Naive thymus-derived CD4-positive, alpha-beta T cell (primary cell): ENCODE measurements around the gene C1orf159. TPM values are rescaled to one million over a fixed set of nuclear protein-coding genes. Genes with fewer than 3 reads are reported as not detected.
"Not testable (repeated sequence)": the region's sequence is repeated elsewhere in the genome, so short reads cannot be mapped to it uniquely, and the experiment has no call there.

Experiments used
- ATAC-seq: fragments of 150-1000 bp; cut with Tn5 transposase; 2 replicates; pipeline ENCODE4 v1.10.0; 2021; ENCODE audit warnings: mild to moderate bottlenecking, moderate library complexity
- CTCF ChIA-PET: fragments of 350-600 bp; sonication (Branson Sonifier 250); formaldehyde crosslinking; loops from one replicate; lab custom pipeline; 2021; ENCODE audit warnings: antibody characterized with exemption; lab: Charles Lee
- POLR2A ChIA-PET: fragments of 350-600 bp; sonication (Branson Sonifier 250); formaldehyde crosslinking; loops from one replicate; lab custom pipeline; 2021; ENCODE audit warnings: antibody characterized with exemption, inconsistent platforms; lab: Charles Lee
- DNase-seq, 9 donors: peaks; one replicate each; pipeline versions ENCODE4 v3.0.0 to v3.0.0-alpha.2; 2020 to 2022; ENCODE audit warnings: mixed read lengths in 1 of 9
- H3K27ac ChIP-seq: one replicate; pipeline ENCODE4 v1.7.0; 2013; ENCODE audit warnings: mild to moderate bottlenecking, low read depth, low read length, moderate library complexity
- H3K27me3 ChIP-seq, 2 donors: one replicate each; pipeline ENCODE4 v1.7.0; 2013; ENCODE audit warnings: low read length in 2 of 2, mild to moderate bottlenecking in 2 of 2, moderate library complexity in 2 of 2; ENCODE audit not compliant: control insufficient read depth in 2 of 2, insufficient read depth in 2 of 2
- H3K36me3 ChIP-seq, 3 experiments: 1 replicate in 2 of 3; 2 replicates in 1 of 3; pipeline ENCODE4 v1.7.0; 2013; ENCODE audit warnings: low read length in 3 of 3, mild to moderate bottlenecking in 3 of 3, moderate library complexity in 1 of 3; ENCODE audit not compliant: insufficient read depth in 3 of 3, control insufficient read depth in 2 of 3
- H3K4me1 ChIP-seq, 2 donors: one replicate each; pipeline ENCODE4 v1.7.0; 2013; ENCODE audit warnings: low read length in 2 of 2, mild to moderate bottlenecking in 2 of 2, moderate library complexity in 1 of 2; ENCODE audit not compliant: control insufficient read depth in 2 of 2, insufficient read depth in 2 of 2
- H3K4me3 ChIP-seq: 2 replicates; pipeline ENCODE4 v1.7.0; 2013; ENCODE audit warnings: mild to moderate bottlenecking, low read length
- H3K9me3 ChIP-seq, 3 experiments: 1 replicate in 2 of 3; 2 replicates in 1 of 3; pipeline ENCODE4 v1.7.0; 2013; ENCODE audit warnings: low read length in 3 of 3; ENCODE audit not compliant: control insufficient read depth in 2 of 3
- H3K27ac Mint-ChIP-seq, 9 donors: one replicate each; pipeline ENCODE4 v1.8.0; 2020 to 2022; ENCODE audit warnings: mixed read lengths in 9 of 9, mild to moderate bottlenecking in 8 of 9, moderate library complexity in 5 of 9, inconsistent platforms in 2 of 9
- H3K27me3 Mint-ChIP-seq, 5 donors: one replicate each; pipeline ENCODE4 v1.8.0; 2021 to 2022; ENCODE audit warnings: mixed read lengths in 5 of 5, mild to moderate bottlenecking in 1 of 5
- H3K36me3 Mint-ChIP-seq, 5 donors: one replicate each; pipeline ENCODE4 v1.8.0; 2020 to 2022; ENCODE audit warnings: mixed read lengths in 5 of 5, mild to moderate bottlenecking in 3 of 5, inconsistent platforms in 1 of 5
- H3K4me1 Mint-ChIP-seq, 7 donors: one replicate each; pipeline ENCODE4 v1.8.0; 2020 to 2022; ENCODE audit warnings: mixed read lengths in 7 of 7, mild to moderate bottlenecking in 3 of 7, inconsistent platforms in 1 of 7
- H3K4me3 Mint-ChIP-seq, 10 donors: one replicate each; pipeline ENCODE4 v1.8.0; 2020 to 2022; ENCODE audit warnings: mild to moderate bottlenecking in 10 of 10, mixed read lengths in 10 of 10, moderate library complexity in 6 of 10, inconsistent platforms in 2 of 10
- H3K9me3 Mint-ChIP-seq, 11 donors: one replicate each; pipeline ENCODE4 v1.8.0; 2020 to 2022; ENCODE audit warnings: mixed read lengths in 11 of 11, mild to moderate bottlenecking in 4 of 11, inconsistent platforms in 1 of 11, moderate library complexity in 1 of 11
- intact Hi-C, 2 donors: fragments of 100-400 bp; cut with micrococcal nuclease; formaldehyde crosslinking; loops; one replicate each; pipeline ENCODE4 v1.15.1; 2023
- polyA plus RNA-seq, 2 donors: library from polyadenylated mRNA; unstranded; fragments of 300-500 nt; fragmentation: Illumina TruSeq; gene quantifications; one replicate each; pipeline ENCODE4 v1.2.3, GENCODE V29; 2021
- total RNA-seq, 6 experiments: library from RNA in 5 of 6; stranded (reverse) in 5 of 6; gene quantifications; 1 replicate in 5 of 6; 2 replicates in 1 of 6; pipeline ENCODE4 v1.2.3 and lab custom pipeline; 2021 to 2026

C1orf159 gene
- total and polyA plus RNA-seq, 7 experiments from 2014 or later: 6.4 to 21.9 (median 19.2) TPM

DNA sequence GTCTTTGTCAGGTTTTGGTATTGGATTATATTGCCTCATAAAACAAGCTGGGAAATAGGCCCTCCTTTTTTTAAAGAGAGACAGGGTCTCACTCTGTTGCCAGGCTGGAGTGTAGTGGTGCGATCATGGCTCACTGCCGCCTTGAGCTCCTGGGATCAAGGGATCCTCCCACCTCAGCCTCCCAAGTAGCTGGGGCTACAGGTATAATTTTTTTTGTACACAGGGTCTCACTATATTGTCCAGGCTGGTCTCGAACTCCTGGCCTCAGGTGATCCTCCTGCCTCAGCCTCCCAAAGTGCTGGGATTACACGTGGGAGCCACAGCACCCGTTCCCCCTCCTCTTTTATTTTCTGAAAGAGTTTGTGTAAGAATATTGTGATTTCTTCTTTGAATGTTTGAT lies 19.8 kb downstream of the C1orf159 start:
- POLR2A ChIA-PET, intact Hi-C loops, CTCF ChIA-PET: not testable (repeated sequence)

DNA sequence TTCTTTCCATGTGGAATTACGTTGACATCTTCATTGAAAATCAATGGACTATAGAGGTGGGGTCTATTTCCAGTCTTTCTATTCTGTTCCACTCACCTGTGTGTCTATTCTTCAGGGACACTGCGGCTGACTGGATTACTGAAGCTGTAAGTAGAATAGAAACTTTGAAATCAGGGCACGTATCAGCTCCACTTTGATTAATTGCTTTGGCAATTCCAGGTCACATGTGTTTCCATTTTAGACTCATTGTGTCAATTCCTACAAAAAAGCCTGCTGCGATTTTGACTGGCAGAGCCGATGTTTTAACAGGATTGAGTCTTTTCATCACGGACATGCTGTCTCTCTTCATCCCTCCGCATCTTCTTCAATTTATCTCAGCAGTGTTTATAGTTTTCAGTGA lies 20.9 kb downstream of the C1orf159 start:
- no peak overlapping the region for H3K4me3 ChIP-seq
- no peaks in the 10 kb centered on the region for H3K36me3 ChIP-seq
- POLR2A ChIA-PET: no interaction called here
- intact Hi-C loops: no loop called here
- Mint-ChIP-seq H3K4me1 (peaks cover 9 to 25% (median 15%) of the 10 kb centered on the region in 7 donors), H3K27me3 (peaks cover 0 to 12% (median 0%) of the 10 kb centered on the region in 5 donors), H3K36me3 (peaks cover 0 to 26% (median 3%) of the 10 kb centered on the region in 5 donors), H3K27ac (no peak overlapping the region), H3K4me3 (no peak overlapping the region), H3K9me3 (peaks cover 0 to 18% (median 5%) of the 10 kb centered on the region in 11 donors)
- no peaks in the 10 kb centered on the region for H3K9me3 ChIP-seq
- peaks cover 0 to 10% of the 10 kb centered on the region in 2 donors for H3K4me1 ChIP-seq
- CTCF ChIA-PET: no interaction called here
- no peaks in the 10 kb centered on the region for H3K27me3 ChIP-seq
- no peak overlapping the region for H3K27ac ChIP-seq
- DNase-seq (no peak), ATAC-seq (no peak)

More for the DNA sequence above, 19.8 kb downstream of the C1orf159 start:
- peaks cover 13 to 33% (median 21%) of the 10 kb centered on the region in 7 donors for H3K4me1 Mint-ChIP-seq
- not testable (repeated sequence) for H3K4me3 Mint-ChIP-seq, H3K36me3 ChIP-seq, H3K27me3 ChIP-seq, DNase-seq, H3K27ac ChIP-seq, H3K9me3 ChIP-seq, H3K27ac Mint-ChIP-seq, H3K4me3 ChIP-seq, ATAC-seq
- H3K4me1 ChIP-seq: peaks cover 0 to 10% of the 10 kb centered on the region in 2 donors
- peaks cover 0 to 21% (median 8%) of the 10 kb centered on the region in 11 donors for H3K9me3 Mint-ChIP-seq
- peaks cover 0 to 12% (median 0%) of the 10 kb centered on the region in 5 donors for H3K27me3 Mint-ChIP-seq
- H3K36me3 Mint-ChIP-seq: peaks cover 4 to 30% (median 6%) of the 10 kb centered on the region in 5 donors

DNA sequence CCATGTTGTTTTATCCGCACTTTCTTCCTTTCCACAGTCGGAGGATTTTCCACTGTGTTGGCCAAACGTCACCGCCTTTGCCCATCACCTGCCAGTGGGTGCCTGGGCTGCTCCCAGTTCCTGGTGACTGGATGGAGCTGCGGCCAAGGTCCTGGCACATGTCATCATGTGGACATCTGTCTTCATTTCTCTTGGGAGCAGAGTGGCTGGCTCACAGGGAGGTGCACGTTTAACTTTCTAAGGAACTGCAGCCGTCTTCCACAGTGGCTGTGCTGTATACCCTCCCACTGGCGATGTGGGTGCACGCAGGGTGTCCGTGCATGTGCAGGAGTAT lies 22.3 kb downstream of the C1orf159 start:
- Mint-ChIP-seq H3K27me3 (peaks cover 0 to under 1% (median 0%) of the 10 kb centered on the region in 5 donors), H3K4me3 (no peak overlapping the region), H3K9me3 (peaks cover 0 to 6% (median 0%) of the 10 kb centered on the region in 11 donors), H3K27ac (no peak overlapping the region), H3K4me1 (peaks cover 0 to 11% (median 2%) of the 10 kb centered on the region in 7 donors), H3K36me3 (peaks cover 0 to 13% (median 3%) of the 10 kb centered on the region in 5 donors)
- no peak overlapping the region for H3K4me3 ChIP-seq
- intact Hi-C loops: no loop called here
- no peaks in the 10 kb centered on the region for H3K9me3 ChIP-seq
- H3K4me1 ChIP-seq: peaks cover 0 to 8% of the 10 kb centered on the region in 2 donors
- ATAC-seq (no peak), DNase-seq (no peak)
- CTCF ChIA-PET: no interaction called here
- no peaks in the 10 kb centered on the region for H3K36me3 ChIP-seq
- no peak overlapping the region for H3K27ac ChIP-seq
- POLR2A ChIA-PET: interaction anchor here (0.6 kb wide), 1 partner anchor 173 kb away, joined by 3 read pairs; no protein-coding TSS in a partner anchor
- H3K27me3 ChIP-seq: no peaks in the 10 kb centered on the region

DNA sequence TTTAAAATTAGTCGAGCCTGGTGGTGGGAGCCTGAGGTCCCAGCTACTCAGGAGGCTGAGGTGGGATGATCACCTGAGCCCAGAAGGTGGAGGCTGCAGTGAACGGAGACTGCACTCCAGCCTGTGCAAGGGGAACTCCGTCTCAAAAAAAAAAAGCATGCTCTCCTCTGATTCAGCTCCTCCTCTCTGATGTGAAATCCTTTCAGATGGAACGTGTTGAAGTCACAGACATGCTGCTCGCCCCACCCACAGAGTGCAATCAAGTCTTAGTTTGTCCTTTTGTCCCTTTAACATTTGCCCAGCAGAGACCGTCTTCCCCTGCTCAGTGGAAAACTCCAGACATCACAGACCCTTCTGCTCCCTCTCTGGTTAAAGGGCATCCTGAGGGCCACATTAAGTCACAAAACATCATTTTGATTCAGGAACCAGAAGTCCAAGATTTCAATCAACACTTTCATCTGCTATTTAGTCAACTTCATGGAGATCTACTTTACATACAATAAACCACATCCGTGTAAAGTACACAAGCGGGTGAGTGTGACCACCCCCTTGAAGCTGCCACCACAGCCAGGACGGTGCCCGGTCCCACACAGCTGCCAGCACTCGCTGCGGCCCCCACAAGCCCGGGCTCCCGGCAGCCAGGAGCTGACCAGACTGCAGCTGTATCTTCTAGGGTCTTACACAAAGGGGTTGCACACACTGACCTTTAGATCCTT lies 22.8 kb downstream of the C1orf159 start:
- POLR2A ChIA-PET: no interaction called here
- peaks cover 0 to 5% (median 0%) of the 10 kb centered on the region in 7 donors for H3K4me1 Mint-ChIP-seq
- DNase-seq (no peak), ATAC-seq (no peak)
- no peak overlapping the region for H3K4me3 Mint-ChIP-seq
- Histone ChIP-seq H3K27ac (no peak overlapping the region), H3K4me3 (no peak overlapping the region), H3K36me3 (no peaks in the 10 kb centered on the region), H3K27me3 (no peaks in the 10 kb centered on the region), H3K4me1 (peaks cover 0 to 3% of the 10 kb centered on the region in 2 donors), H3K9me3 (no peaks in the 10 kb centered on the region)
- no peaks in the 10 kb centered on the region for H3K27me3 Mint-ChIP-seq
- intact Hi-C loops: no loop called here
- H3K9me3 Mint-ChIP-seq: peaks cover 0 to 6% (median 0%) of the 10 kb centered on the region in 11 donors
- CTCF ChIA-PET: interaction anchor here (0.7 kb wide), 1 partner anchor 29 kb away, joined by 3 read pairs; no protein-coding TSS in a partner anchor
- peak overlapping the region in 1 of 9 donors; percentile 17 for H3K27ac Mint-ChIP-seq
- peaks cover 0 to 12% (median 3%) of the 10 kb centered on the region in 5 donors for H3K36me3 Mint-ChIP-seq

DNA sequence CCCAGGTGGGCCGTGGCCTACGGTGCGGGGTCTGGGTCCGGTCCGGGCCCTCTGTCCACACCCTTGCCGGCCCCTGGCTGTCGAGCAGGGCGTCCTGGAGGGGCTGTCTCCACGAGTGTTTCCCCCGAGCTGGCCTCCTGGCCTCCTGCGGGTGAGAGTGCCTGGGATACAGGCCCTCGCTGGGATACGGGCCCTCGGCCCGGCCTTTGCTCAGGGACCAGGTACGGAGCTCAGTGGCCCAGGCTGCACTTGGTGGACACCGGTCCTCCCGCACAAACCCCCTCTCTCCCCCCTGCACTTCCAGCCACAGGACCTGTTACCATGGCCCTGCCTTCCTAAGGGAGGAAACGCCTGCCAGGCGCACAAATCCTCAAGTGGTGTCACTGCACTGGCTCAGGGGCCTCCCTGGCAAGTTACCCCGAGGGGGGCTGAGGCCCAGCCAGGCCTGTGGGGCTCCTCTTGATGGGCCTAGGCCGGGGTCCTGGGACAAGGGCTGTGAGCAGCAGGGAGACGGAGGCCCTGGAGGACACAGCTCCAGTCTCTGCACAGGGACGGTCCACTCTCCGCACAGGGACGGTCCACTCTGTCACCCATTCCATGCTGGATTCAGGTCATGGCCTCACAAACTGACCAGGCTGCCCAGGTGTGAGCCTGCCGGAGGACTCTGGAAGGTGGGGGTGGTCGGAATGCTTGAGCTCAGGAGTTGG lies 23.6 kb downstream of the C1orf159 start:
- Histone ChIP-seq H3K4me3 (no peak overlapping the region), H3K4me1 (no peaks in the 10 kb centered on the region), H3K36me3 (no peaks in the 10 kb centered on the region), H3K27me3 (no peaks in the 10 kb centered on the region), H3K27ac (no peak overlapping the region), H3K9me3 (no peaks in the 10 kb centered on the region)
- intact Hi-C loops: no loop called here
- peaks cover 0 to 3% (median 0%) of the 10 kb centered on the region in 7 donors for H3K4me1 Mint-ChIP-seq
- H3K36me3 Mint-ChIP-seq: peaks cover 0 to 11% (median 3%) of the 10 kb centered on the region in 5 donors
- peaks cover 0 to 6% (median 0%) of the 10 kb centered on the region in 11 donors for H3K9me3 Mint-ChIP-seq
- CTCF ChIA-PET: interaction anchor here (0.7 kb wide), 1 partner anchor 28 kb away, joined by 3 read pairs; no protein-coding TSS in a partner anchor
- H3K4me3 Mint-ChIP-seq: no peak overlapping the region
- POLR2A ChIA-PET: no interaction called here
- no peak for DNase-seq
- no peak overlapping the region for H3K27ac Mint-ChIP-seq
- H3K27me3 Mint-ChIP-seq: no peaks in the 10 kb centered on the region
- ATAC-seq: no peak

DNA sequence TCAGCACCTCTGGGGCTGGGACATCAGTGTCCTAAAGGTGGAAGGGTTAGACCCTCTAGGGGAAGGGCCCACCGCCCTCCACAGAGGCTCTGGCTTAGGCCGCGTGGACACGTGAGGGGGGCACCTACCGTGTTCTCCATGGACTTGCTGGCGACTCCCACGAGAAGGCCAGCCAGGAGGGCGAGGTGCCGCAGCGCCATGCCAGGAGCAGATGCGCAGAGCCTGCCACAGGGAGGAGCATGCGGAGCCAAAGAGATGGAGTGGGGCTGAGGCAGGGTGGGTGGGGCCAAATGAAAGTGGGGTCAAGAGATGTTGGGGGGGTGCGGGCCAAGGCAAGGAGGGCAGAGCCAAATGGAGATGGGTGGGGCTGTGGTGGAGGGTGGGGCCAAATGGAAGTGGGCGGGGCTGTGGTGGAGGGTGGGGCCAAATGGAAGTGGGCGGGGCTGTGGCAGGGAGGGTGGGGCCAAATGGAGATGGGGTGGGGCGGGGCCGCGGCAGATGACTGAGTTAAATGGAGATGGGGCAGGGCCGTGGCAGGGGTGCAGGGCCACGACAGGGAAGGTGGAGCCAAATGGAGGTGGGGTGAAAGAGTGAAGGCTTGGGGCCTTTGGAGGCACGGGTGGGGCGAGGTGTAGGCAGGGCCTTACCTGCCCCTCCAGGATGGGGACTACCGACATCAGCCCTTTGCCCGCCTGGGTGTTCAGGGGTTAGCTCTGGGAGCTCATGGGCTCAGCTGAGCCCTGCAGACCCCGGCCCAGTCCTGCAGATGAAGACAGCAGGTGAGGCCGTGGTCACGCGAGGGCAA lies 24.3 kb downstream of the C1orf159 start:
- no peaks in the 10 kb centered on the region for H3K27me3 Mint-ChIP-seq
- H3K36me3 ChIP-seq: no peaks in the 10 kb centered on the region
- no peak overlapping the region for H3K27ac Mint-ChIP-seq
- POLR2A ChIA-PET: no interaction called here
- no peaks in the 10 kb centered on the region for H3K9me3 ChIP-seq
- H3K4me1 Mint-ChIP-seq: peaks cover 0 to 3% (median 0%) of the 10 kb centered on the region in 7 donors
- peak in 1 of 9 donors; percentile 25 for DNase-seq
- CTCF ChIA-PET: no interaction called here
- H3K27me3 ChIP-seq: no peaks in the 10 kb centered on the region
- H3K4me3 ChIP-seq: no peak overlapping the region
- peak; percentile 49 for ATAC-seq
- no peak overlapping the region for H3K4me3 Mint-ChIP-seq
- H3K9me3 Mint-ChIP-seq: peaks cover 0 to 6% (median 0%) of the 10 kb centered on the region in 11 donors
- intact Hi-C loops: no loop called here
- H3K4me1 ChIP-seq: no peaks in the 10 kb centered on the region
- H3K27ac ChIP-seq: no peak overlapping the region
- H3K36me3 Mint-ChIP-seq: peaks cover 0 to 11% (median 3%) of the 10 kb centered on the region in 5 donors
